ENCODE results near the gene SRSF5.

DNA sequence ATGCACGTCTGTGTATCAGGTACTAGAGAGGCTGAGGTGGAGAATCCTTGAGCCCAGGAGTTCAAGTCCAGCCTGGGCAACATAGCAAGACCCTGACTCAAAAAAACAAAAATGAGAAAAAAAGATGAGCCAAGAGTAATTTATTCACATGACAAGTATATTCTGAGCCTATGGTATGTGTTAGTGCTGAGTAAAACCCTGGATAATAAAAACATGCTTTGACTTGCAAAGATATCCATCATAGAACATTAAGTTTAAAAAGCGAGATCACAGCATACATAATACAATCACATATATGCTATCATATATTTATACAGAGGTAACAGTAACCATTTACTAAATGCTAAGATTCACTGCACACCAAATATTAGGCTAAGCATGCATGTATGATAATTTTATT, 54.0 kb downstream of the SRSF5 start:
- no peak for TF ChIP-seq POLR2A (IDR thresholded peaks at IDR 0.05)
- TF ChIP-seq, protein P1, sequence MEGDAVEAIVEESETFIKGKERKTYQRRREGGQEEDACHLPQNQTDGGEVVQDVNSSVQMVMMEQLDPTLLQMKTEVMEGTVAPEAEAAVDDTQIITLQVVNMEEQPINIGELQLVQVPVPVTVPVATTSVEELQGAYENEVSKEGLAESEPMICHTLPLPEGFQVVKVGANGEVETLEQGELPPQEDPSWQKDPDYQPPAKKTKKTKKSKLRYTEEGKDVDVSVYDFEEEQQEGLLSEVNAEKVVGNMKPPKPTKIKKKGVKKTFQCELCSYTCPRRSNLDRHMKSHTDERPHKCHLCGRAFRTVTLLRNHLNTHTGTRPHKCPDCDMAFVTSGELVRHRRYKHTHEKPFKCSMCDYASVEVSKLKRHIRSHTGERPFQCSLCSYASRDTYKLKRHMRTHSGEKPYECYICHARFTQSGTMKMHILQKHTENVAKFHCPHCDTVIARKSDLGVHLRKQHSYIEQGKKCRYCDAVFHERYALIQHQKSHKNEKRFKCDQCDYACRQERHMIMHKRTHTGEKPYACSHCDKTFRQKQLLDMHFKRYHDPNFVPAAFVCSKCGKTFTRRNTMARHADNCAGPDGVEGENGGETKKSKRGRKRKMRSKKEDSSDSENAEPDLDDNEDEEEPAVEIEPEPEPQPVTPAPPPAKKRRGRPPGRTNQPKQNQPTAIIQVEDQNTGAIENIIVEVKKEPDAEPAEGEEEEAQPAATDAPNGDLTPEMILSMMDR (IDR thresholded peaks at IDR 0.05), result no peak
- no peak for TF ChIP-seq POLR2AphosphoS5 (IDR thresholded peaks at IDR 0.05)
